AML-193 (cell line): ENCODE measurements around the gene ANKRD33.

ENCODE experiments used
- DNase-seq, 2 experiments: peaks; one replicate each; lab custom pipeline; 2025; lab: John Stamatoyannopoulos, UW

Gene ANKRD33

GRCh38 chr12:51917746-51918453, 30.0 kb downstream of the ANKRD33 start:
- no peak for DNase-seq

GRCh38 chr12:51920046-51920445, 32.1 kb downstream of the ANKRD33 start:
- no peak for DNase-seq

- DNase-seq = no peak
Measured at GRCh38 chr12:51921017-51921725, 33.3 kb downstream of the ANKRD33 start.

- DNase-seq = no peak
Measured at GRCh38 chr12:51922146-51922545, 34.2 kb downstream of the ANKRD33 start.

- no peak for DNase-seq
Measured at GRCh38 chr12:51922762-51923505, 35.0 kb downstream of the ANKRD33 start.

- no peak for DNase-seq
Measured at GRCh38 chr12:51923506-51924365, 35.8 kb downstream of the ANKRD33 start.

GRCh38 chr12:51924551-51925319, 36.8 kb downstream of the ANKRD33 start:
- no peak for DNase-seq

GRCh38 chr12:51925346-51926063, 37.6 kb downstream of the ANKRD33 start:
- no peak for DNase-seq

GRCh38 chr12:51926064-51926632, 38.2 kb downstream of the ANKRD33 start:
- no peak for DNase-seq

- peak in 1 of 2 experiments; percentile 48 for DNase-seq
Measured at GRCh38 chr12:51926718-51927117, 38.8 kb downstream of the ANKRD33 start.

- DNase-seq = no peak
Measured at GRCh38 chr12:51932218-51933076, 44.5 kb downstream of the ANKRD33 start.

- DNase-seq = no peak
Measured at GRCh38 chr12:51934080-51934479, 46.2 kb downstream of the ANKRD33 start.

- DNase-seq = no peak
Measured at GRCh38 chr12:51937926-51938325, 50.0 kb downstream of the ANKRD33 start.

- no peak for DNase-seq
Measured at GRCh38 chr12:51938726-51939125, 50.8 kb downstream of the ANKRD33 start.

GRCh38 chr12:51941011-51941581, 53.2 kb downstream of the ANKRD33 start:
- DNase-seq = no peak
